GM13977 (cell line): ENCODE measurements around the gene CFAP20.

ENCODE experiments used
- DNase-seq: peaks from one replicate; pipeline ENCODE4 v3.0.0; 2012; ENCODE audit warnings: low spot score
- CTCF ChIP-seq: IDR thresholded peaks from 2 replicates; pipeline ENCODE4 v1.5.1; 2012; ENCODE audit warnings: mild to moderate bottlenecking, control low read depth; ENCODE audit not compliant: insufficient read depth; ENCODE audit errors: extremely low read depth, missing control alignments
- in situ Hi-C: fragments of 300-500 bp; cut with MboI; formaldehyde crosslinking; loops from one replicate; pipeline ENCODE4 v1.12.0; 2022; ENCODE audit warnings: low sequenced_read_pairs, low pct_unique_long_range_greater_than_20kb, mixed read lengths, inconsistent platforms; ENCODE audit not compliant: unreplicated experiment

CFAP20 gene

GRCh38 chr16:58148099-58148498 is 18.9 kb upstream of the CFAP20 start:
- in situ Hi-C loops = no loop called here
- TF ChIP-seq CTCF = no peak
- no peak for DNase-seq

GRCh38 chr16:58138852-58139251 is 9.7 kb upstream of the CFAP20 start:
- no peak for TF ChIP-seq CTCF
- in situ Hi-C loops = no loop called here
- no peak for DNase-seq

DNA sequence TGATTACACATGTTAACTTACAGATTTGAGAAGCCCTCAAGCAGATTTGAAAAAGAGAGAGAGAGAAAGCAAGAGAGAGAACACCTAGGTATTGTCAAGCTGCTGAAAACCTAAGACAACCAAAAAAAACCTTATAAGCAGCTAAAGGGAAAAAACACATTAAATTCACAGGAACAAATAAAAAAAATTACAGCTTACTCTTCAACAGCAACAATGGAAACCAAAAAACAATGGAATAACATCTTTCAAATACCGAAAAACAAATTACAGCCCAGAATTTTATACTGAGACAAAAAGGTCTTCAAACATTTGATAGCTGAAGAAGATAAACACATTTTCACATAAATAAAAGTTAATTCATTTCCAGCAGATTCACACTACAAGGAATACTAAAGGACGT is 8.4 kb upstream of the CFAP20 start:
- DNase-seq = no peak
- TF ChIP-seq CTCF = no peak
- in situ Hi-C loops = no loop called here

DNA sequence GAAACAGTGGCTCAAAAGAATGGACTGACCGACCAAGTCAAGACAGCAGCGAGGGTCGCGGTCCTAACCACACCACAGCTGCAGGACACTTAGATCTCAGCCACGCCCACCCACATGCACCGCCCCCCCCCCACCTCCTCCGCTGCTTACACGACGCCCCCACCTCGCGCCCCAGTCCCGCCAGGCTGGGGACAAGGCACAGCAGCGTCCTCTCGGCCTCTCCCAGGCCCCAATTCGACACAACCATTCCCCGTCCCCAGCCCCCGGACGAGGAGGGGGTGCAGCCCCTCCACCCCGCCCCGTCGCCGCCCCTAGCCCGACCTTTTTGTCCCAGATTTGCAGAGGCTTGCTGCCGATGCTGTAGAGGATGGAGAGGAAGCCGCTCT is 477 bp downstream of the CFAP20 start:
- no peak for TF ChIP-seq CTCF

GRCh38 chr16:58128181-58128631 is 975 bp downstream of the CFAP20 start:
- no peak for DNase-seq
- in situ Hi-C loops = no loop called here
- no peak for TF ChIP-seq CTCF

More for the DNA sequence above, 477 bp downstream of the CFAP20 start:
- peak; percentile 24 for DNase-seq
- in situ Hi-C loops = no loop called here

- no peak for TF ChIP-seq CTCF
- in situ Hi-C loops = no loop called here
- DNase-seq = no peak
These were observed 1.5 kb downstream of the CFAP20 start for GRCh38 chr16:58127634-58128033.

GRCh38 chr16:58127033-58127556 is 2.1 kb downstream of the CFAP20 start:
- in situ Hi-C loops = no loop called here
- peak; percentile 50 for TF ChIP-seq CTCF
- peak; percentile 35 for DNase-seq
